HepG2 (cell line): ENCODE results near the gene ARPIN.

ENCODE experiments used
- CTCF ChIP-seq: sonication (generic); formaldehyde crosslinking; IDR thresholded peaks from 2 replicates; pipeline ENCODE4 v1.5.0; 2020; ENCODE audit warnings: mild to moderate bottlenecking, missing genetic modification reagents, moderate library complexity
- NFE2 ChIP-seq: sonication (generic); formaldehyde crosslinking; IDR thresholded peaks from 2 replicates; pipeline ENCODE4 v1.4.0; 2020; ENCODE audit warnings: missing genetic modification reagents

- TF ChIP-seq CTCF (no peak), NFE2 (no peak)
Measured at GRCh38 chr15:89954541-89954940, 41.8 kb upstream of the ARPIN start.
